LNCaP clone FGC (cell line): Measurements from ENCODE around the gene KRTAP10-2.

Experiments
- DNase-seq: peaks from one replicate; pipeline ENCODE4 v3.0.0-alpha.2; 2011; ENCODE audit warnings: low read depth
- H3K4me3 ChIP-seq: 2 replicates; pipeline ENCODE4 v1.5.1; 2011; ENCODE audit warnings: mild to moderate bottlenecking, low read depth, low read length, control low read depth
- CTCF ChIP-seq: IDR thresholded peaks from 2 replicates; pipeline ENCODE4 v1.5.1; 2012; ENCODE audit warnings: mild to moderate bottlenecking; ENCODE audit not compliant: control insufficient read depth, insufficient read depth; ENCODE audit errors: extremely low read depth

KRTAP10-2 gene

DNA sequence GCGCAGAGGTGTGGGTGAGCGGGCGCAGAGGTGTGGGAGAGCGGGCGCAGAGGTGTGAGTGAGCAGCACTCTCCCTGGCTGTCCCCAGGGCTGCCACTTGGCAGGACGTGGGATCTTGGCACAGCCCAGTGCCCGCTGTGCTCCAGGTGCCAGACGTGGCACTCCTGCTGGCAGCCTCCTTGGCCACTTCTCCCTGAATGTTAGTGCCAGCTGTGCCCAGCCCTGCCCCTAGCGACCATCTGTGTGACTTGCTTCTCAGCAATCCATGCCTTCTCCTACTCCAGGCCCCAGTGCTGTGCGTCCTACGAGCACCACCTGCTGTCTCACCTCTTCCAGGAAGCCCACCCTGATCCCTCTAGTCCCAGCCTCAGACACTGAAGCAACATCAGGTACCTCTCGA is 41.8 kb downstream of the KRTAP10-2 start:
- DNase-seq: peak; percentile 94
- no peak overlapping the region for H3K4me3 ChIP-seq
- peak; percentile 89 for TF ChIP-seq CTCF

DNA sequence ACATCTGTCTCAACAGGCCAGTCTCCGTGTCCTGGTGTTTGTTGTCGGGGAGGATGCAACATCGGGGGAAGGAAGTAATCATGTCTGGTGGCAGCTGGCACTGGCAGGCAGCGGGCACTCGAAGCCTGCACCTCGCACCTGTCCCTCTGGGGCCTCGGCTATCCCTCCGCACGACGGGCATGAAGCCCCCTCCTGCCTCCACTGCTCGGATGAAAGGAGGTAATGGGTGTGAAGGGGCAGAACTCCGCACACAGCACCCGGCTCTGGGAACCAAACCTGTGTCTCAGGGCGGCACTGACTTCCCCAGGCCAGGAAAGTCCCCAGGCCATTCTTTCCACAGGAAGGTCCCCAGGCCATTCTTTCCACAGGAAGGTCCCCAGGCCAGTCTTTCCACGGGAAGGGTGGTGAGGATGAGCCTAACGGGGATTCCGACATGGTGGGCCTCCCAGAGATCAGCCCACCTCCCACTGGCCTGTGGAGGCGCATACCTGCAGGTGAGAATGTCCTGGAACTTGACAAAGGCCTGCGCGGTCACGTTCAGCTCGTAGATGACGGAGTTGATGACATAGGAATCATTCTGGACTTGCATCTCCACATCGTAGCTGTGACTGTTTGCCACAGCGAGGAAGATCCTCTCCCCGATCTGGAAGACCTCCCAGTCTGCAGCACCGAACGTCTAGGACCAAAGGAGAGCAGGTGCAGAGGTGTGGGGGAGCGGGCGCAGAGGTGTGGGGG is 42.4 kb downstream of the KRTAP10-2 start:
- no peak overlapping the region for H3K4me3 ChIP-seq
- no peak for TF ChIP-seq CTCF
- no peak for DNase-seq

GRCh38 chr21:44508426-44508710 is 42.9 kb downstream of the KRTAP10-2 start:
- no peak for DNase-seq
- no peak overlapping the region for H3K4me3 ChIP-seq
- TF ChIP-seq CTCF: no peak

GRCh38 chr21:44507673-44508425 is 43.5 kb downstream of the KRTAP10-2 start:
- TF ChIP-seq CTCF: no peak
- no peak overlapping the region for H3K4me3 ChIP-seq
- no peak for DNase-seq

DNA sequence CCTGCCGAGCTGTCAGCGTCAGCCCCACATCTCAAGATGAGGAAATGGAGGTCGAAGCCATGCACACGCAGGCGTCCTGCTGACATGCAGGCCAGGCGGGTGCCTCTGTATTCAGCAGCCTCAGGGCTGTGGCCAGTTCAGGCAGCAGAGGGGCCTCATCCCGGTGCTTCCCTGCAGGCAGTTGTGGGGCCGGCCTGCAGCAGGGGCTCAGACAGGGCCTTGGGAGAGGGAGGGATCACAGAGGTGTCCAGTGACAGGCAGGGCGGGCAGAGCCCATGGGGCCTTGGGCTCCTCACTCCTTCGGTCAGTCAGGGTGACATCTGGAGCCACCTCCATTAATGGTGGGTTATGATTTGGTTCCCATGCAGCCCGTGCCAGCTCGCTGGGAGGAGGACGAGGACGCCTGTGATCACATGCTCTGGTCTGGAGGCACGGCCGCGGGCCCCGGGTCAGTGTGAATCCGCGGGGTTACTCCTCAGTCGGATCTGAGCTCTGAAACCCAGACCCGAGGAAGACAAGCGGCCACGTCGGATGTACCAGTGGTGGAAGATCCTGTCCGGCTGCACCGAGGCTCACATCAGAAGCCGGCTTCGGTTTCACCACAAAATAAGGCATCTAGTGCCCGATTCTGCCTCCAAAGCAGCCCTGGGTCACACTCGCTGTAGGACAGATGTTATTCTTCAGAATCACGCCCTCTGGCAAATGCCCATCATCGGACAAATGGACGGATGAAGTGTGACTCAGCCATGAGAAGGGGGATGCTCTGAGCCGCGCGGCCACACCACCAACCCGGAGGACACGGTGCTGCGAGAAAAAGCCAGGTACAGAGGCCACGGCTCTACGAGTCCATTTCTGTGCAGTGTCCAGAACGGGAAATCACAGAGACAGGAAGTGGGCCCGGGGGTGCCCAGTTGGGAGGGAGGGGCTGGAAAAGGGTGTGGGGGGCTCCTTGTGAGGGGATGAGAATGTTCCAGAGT is 44.7 kb downstream of the KRTAP10-2 start:
- no peak for DNase-seq
- TF ChIP-seq CTCF: no peak
- no peak overlapping the region for H3K4me3 ChIP-seq

GRCh38 chr21:44505673-44506278 is 45.5 kb downstream of the KRTAP10-2 start:
- TF ChIP-seq CTCF: no peak
- H3K4me3 ChIP-seq: no peak overlapping the region
- DNase-seq: no peak
